SU-DHL-6 (cell line): ENCODE data around the gene SPOCK1.

Source experiments
- CTCF ChIP-seq: fragments of 200-600 bp; sonication (generic); IDR thresholded peaks from one replicate; pipeline ENCODE4 v1.5.1; 2017; ENCODE audit warnings: antibody characterized with exemption, mild to moderate bottlenecking, low read length, moderate library complexity; ENCODE audit not compliant: insufficient read depth, poor library complexity, severe bottlenecking
- EZH2phosphoT487 ChIP-seq: fragments of 200-600 bp; sonication (generic), shearing (Covaris generic); conservative IDR thresholded peaks from 2 replicates; pipeline ENCODE4 v1.6.1; 2018; ENCODE audit warnings: mild to moderate bottlenecking, antibody characterized with exemption, low read length, moderate library complexity, mixed read lengths

GRCh38 chr5:137113161-137113560, 386.0 kb downstream of the SPOCK1 start:
- TF ChIP-seq CTCF, result no peak
- no peak for TF ChIP-seq EZH2phosphoT487
